ENCODE data around the gene AICDA.
"Not testable (repeated sequence)": the region's sequence is repeated elsewhere in the genome, so short reads cannot be mapped to it uniquely, and the experiment has no call there.

Gene AICDA

GRCh38 chr12:8589679-8590078 lies 23.0 kb downstream of the AICDA start:
- WGBS (ENCODE audit: insufficient coverage, insufficient read length), result no CpG with 5 or more reads among the region's 7 CpGs
- Histone ChIP-seq H3K36me3 (ENCODE audit: control insufficient read depth, insufficient read depth, low read length) (no peaks in the 10 kb centered on the region; the same call in 1 of the 2 replicates), H3K27ac (ENCODE audit: low read length) (no peak overlapping the region), H3K4me1 (ENCODE audit: control insufficient read depth, insufficient read depth, low read length) (peaks cover 5% of the 10 kb centered on the region), H3K9me3 (ENCODE audit: control insufficient read depth, insufficient read depth, low read length) (no peaks in the 10 kb centered on the region), H3K4me3 (ENCODE audit: low read length) (no peak overlapping the region), H3K27me3 (ENCODE audit: control insufficient read depth, insufficient read depth, low read length) (no peaks in the 10 kb centered on the region)
- DNase-seq (ENCODE audit: low read depth, low spot score), result no peak

GRCh38 chr12:8584478-8584877 lies 28.2 kb downstream of the AICDA start:
- H3K4me1 ChIP-seq (ENCODE audit: control insufficient read depth, insufficient read depth, low read length); H3K27me3 ChIP-seq (ENCODE audit: control insufficient read depth, insufficient read depth, low read length); H3K27ac ChIP-seq (ENCODE audit: low read length); H3K36me3 ChIP-seq (ENCODE audit: control insufficient read depth, insufficient read depth, low read length); DNase-seq (ENCODE audit: low read depth, low spot score); H3K4me3 ChIP-seq (ENCODE audit: low read length); H3K9me3 ChIP-seq (ENCODE audit: control insufficient read depth, insufficient read depth, low read length): not testable (repeated sequence)
- WGBS (ENCODE audit: insufficient coverage, insufficient read length), result no CpG with 5 or more reads among the region's 13 CpGs

GRCh38 chr12:8584004-8584403 lies 28.7 kb downstream of the AICDA start:
- no peaks in the 10 kb centered on the region for H3K27me3 ChIP-seq (ENCODE audit: control insufficient read depth, insufficient read depth, low read length)
- WGBS (ENCODE audit: insufficient coverage, insufficient read length), result no CpG with 5 or more reads among the region's 7 CpGs
- H3K36me3 ChIP-seq (ENCODE audit: control insufficient read depth, insufficient read depth, low read length), result no peaks in the 10 kb centered on the region
- no peak for DNase-seq (ENCODE audit: low read depth, low spot score)
- no peaks in the 10 kb centered on the region for H3K4me1 ChIP-seq (ENCODE audit: control insufficient read depth, insufficient read depth, low read length)
- no peak overlapping the region for H3K4me3 ChIP-seq (ENCODE audit: low read length)
- no peak overlapping the region for H3K27ac ChIP-seq (ENCODE audit: low read length)
- H3K9me3 ChIP-seq (ENCODE audit: control insufficient read depth, insufficient read depth, low read length), result no peaks in the 10 kb centered on the region

- Histone ChIP-seq H3K4me3 (ENCODE audit: low read length) (no peak overlapping the region), H3K36me3 (ENCODE audit: control insufficient read depth, insufficient read depth, low read length) (no peaks in the 10 kb centered on the region), H3K27ac (ENCODE audit: low read length) (no peak overlapping the region), H3K9me3 (ENCODE audit: control insufficient read depth, insufficient read depth, low read length) (no peaks in the 10 kb centered on the region), H3K27me3 (ENCODE audit: control insufficient read depth, insufficient read depth, low read length) (no peaks in the 10 kb centered on the region), H3K4me1 (ENCODE audit: control insufficient read depth, insufficient read depth, low read length) (no peaks in the 10 kb centered on the region)
- WGBS (ENCODE audit: insufficient coverage, insufficient read length), result no CpG with 5 or more reads among the region's 9 CpGs
- DNase-seq (ENCODE audit: low read depth, low spot score), result no peak
Measured at GRCh38 chr12:8581098-8581784, 31.4 kb downstream of the AICDA start.

GRCh38 chr12:8577879-8578278 lies 34.8 kb downstream of the AICDA start:
- H3K27ac ChIP-seq (ENCODE audit: low read length), result no peak overlapping the region
- no peaks in the 10 kb centered on the region for H3K4me1 ChIP-seq (ENCODE audit: control insufficient read depth, insufficient read depth, low read length)
- DNase-seq (ENCODE audit: low read depth, low spot score), result no peak
- no peaks in the 10 kb centered on the region for H3K27me3 ChIP-seq (ENCODE audit: control insufficient read depth, insufficient read depth, low read length)
- no peak overlapping the region for H3K4me3 ChIP-seq (ENCODE audit: low read length)
- no CpG with 5 or more reads among the region's 3 CpGs for WGBS (ENCODE audit: insufficient coverage, insufficient read length)
- H3K9me3 ChIP-seq (ENCODE audit: control insufficient read depth, insufficient read depth, low read length), result no peaks in the 10 kb centered on the region
- H3K36me3 ChIP-seq (ENCODE audit: control insufficient read depth, insufficient read depth, low read length), result no peaks in the 10 kb centered on the region

- no peaks in the 10 kb centered on the region for H3K9me3 ChIP-seq (ENCODE audit: control insufficient read depth, insufficient read depth, low read length)
- WGBS (ENCODE audit: insufficient coverage, insufficient read length), result no CpG with 5 or more reads among the region's 2 CpGs
- H3K4me3 ChIP-seq (ENCODE audit: low read length), result no peak overlapping the region
- no peaks in the 10 kb centered on the region for H3K27me3 ChIP-seq (ENCODE audit: control insufficient read depth, insufficient read depth, low read length)
- H3K36me3 ChIP-seq (ENCODE audit: control insufficient read depth, insufficient read depth, low read length), result no peaks in the 10 kb centered on the region; the same call in 1 of the 2 replicates
- H3K4me1 ChIP-seq (ENCODE audit: control insufficient read depth, insufficient read depth, low read length), result no peaks in the 10 kb centered on the region
- H3K27ac ChIP-seq (ENCODE audit: low read length), result no peak overlapping the region
- no peak for DNase-seq (ENCODE audit: low read depth, low spot score)
Measured at GRCh38 chr12:8572507-8572906, 40.2 kb downstream of the AICDA start.

- no peaks in the 10 kb centered on the region; the same call in 1 of the 2 replicates for H3K36me3 ChIP-seq (ENCODE audit: control insufficient read depth, insufficient read depth, low read length)
- no peaks in the 10 kb centered on the region for H3K9me3 ChIP-seq (ENCODE audit: control insufficient read depth, insufficient read depth, low read length)
- peaks cover 2% of the 10 kb centered on the region; the same call in 1 of the 2 replicates for H3K4me1 ChIP-seq (ENCODE audit: control insufficient read depth, insufficient read depth, low read length)
- DNase-seq (ENCODE audit: low read depth, low spot score), result no peak
- no peak overlapping the region for H3K27ac ChIP-seq (ENCODE audit: low read length)
- no peaks in the 10 kb centered on the region for H3K27me3 ChIP-seq (ENCODE audit: control insufficient read depth, insufficient read depth, low read length)
- H3K4me3 ChIP-seq (ENCODE audit: low read length), result no peak overlapping the region
Measured at GRCh38 chr12:8566525-8566924, 46.1 kb downstream of the AICDA start.

- H3K36me3 ChIP-seq (ENCODE audit: control insufficient read depth, insufficient read depth, low read length); H3K27me3 ChIP-seq (ENCODE audit: control insufficient read depth, insufficient read depth, low read length); H3K4me1 ChIP-seq (ENCODE audit: control insufficient read depth, insufficient read depth, low read length); H3K9me3 ChIP-seq (ENCODE audit: control insufficient read depth, insufficient read depth, low read length); H3K27ac ChIP-seq (ENCODE audit: low read length); H3K4me3 ChIP-seq (ENCODE audit: low read length); DNase-seq (ENCODE audit: low read depth, low spot score): not testable (repeated sequence)
- no CpG with 5 or more reads among the region's 2 CpGs for WGBS (ENCODE audit: insufficient coverage, insufficient read length)
Measured at GRCh38 chr12:8566052-8566451, 46.6 kb downstream of the AICDA start.

GRCh38 chr12:8564656-8565055 lies 48.0 kb downstream of the AICDA start:
- no CpG with 5 or more reads among the region's 22 CpGs for WGBS (ENCODE audit: insufficient coverage, insufficient read length)
- no peaks in the 10 kb centered on the region for H3K27me3 ChIP-seq (ENCODE audit: control insufficient read depth, insufficient read depth, low read length)
- H3K4me3 ChIP-seq (ENCODE audit: low read length), result no peak overlapping the region
- peaks cover 2% of the 10 kb centered on the region; the same call in 1 of the 2 replicates for H3K4me1 ChIP-seq (ENCODE audit: control insufficient read depth, insufficient read depth, low read length)
- DNase-seq (ENCODE audit: low read depth, low spot score), result no peak
- H3K9me3 ChIP-seq (ENCODE audit: control insufficient read depth, insufficient read depth, low read length), result no peaks in the 10 kb centered on the region
- H3K36me3 ChIP-seq (ENCODE audit: control insufficient read depth, insufficient read depth, low read length), result no peaks in the 10 kb centered on the region; the same call in 1 of the 2 replicates
- H3K27ac ChIP-seq (ENCODE audit: low read length), result no peak overlapping the region

GRCh38 chr12:8563356-8563755 lies 49.3 kb downstream of the AICDA start:
- WGBS (ENCODE audit: insufficient coverage, insufficient read length), result no CpG with 5 or more reads among the region's 3 CpGs
- no peaks in the 10 kb centered on the region for H3K27me3 ChIP-seq (ENCODE audit: control insufficient read depth, insufficient read depth, low read length)
- DNase-seq (ENCODE audit: low read depth, low spot score), result no peak
- H3K36me3 ChIP-seq (ENCODE audit: control insufficient read depth, insufficient read depth, low read length), result no peaks in the 10 kb centered on the region; the same call in 1 of the 2 replicates
- H3K27ac ChIP-seq (ENCODE audit: low read length), result no peak overlapping the region
- no peaks in the 10 kb centered on the region for H3K9me3 ChIP-seq (ENCODE audit: control insufficient read depth, insufficient read depth, low read length)
- peaks cover 2% of the 10 kb centered on the region; the same call in 1 of the 2 replicates for H3K4me1 ChIP-seq (ENCODE audit: control insufficient read depth, insufficient read depth, low read length)
- H3K4me3 ChIP-seq (ENCODE audit: low read length), result no peak overlapping the region

- no peak overlapping the region for H3K4me3 ChIP-seq (ENCODE audit: low read length)
- no peaks in the 10 kb centered on the region for H3K27me3 ChIP-seq (ENCODE audit: control insufficient read depth, insufficient read depth, low read length)
- H3K4me1 ChIP-seq (ENCODE audit: control insufficient read depth, insufficient read depth, low read length), result peaks cover 2% of the 10 kb centered on the region; the same call in 1 of the 2 replicates
- DNase-seq (ENCODE audit: low read depth, low spot score), result no peak
- H3K9me3 ChIP-seq (ENCODE audit: control insufficient read depth, insufficient read depth, low read length), result no peaks in the 10 kb centered on the region
- H3K27ac ChIP-seq (ENCODE audit: low read length), result no peak overlapping the region
- no CpG with 5 or more reads among the region's 6 CpGs for WGBS (ENCODE audit: insufficient coverage, insufficient read length)
- H3K36me3 ChIP-seq (ENCODE audit: control insufficient read depth, insufficient read depth, low read length), result no peaks in the 10 kb centered on the region
Measured at GRCh38 chr12:8562310-8562709, 50.3 kb downstream of the AICDA start.

Measured in iPS DF 6.9 (cell line).